ENCODE measurements around the gene PLEKHM1. TPM values are rescaled to one million over a fixed set of nuclear protein-coding genes. Genes with fewer than 3 reads are reported as not detected.
"Not testable (repeated sequence)": the region's sequence is repeated elsewhere in the genome, so short reads cannot be mapped to it uniquely, and the experiment has no call there.

The PLEKHM1 gene
- total and polyA plus RNA-seq, 9 donors, result 13.0 to 38.4 (median 33.5) TPM

- peak in 1 of 5 donors; percentile 7 for DNase-seq
- WGBS, 3 donors, result 70 to 81% (median 72%) methylated on average over 13 to 14 of the region's 14 CpGs
- intact Hi-C loops (cut with DNase I), result no loop called here
- H3K27me3 ChIP-seq, result no peaks in the 10 kb centered on the region
- no peak overlapping the region for H3K27ac ChIP-seq
- no peak overlapping the region for H3K4me3 ChIP-seq
- H3K36me3 ChIP-seq, result no peaks in the 10 kb centered on the region
- TF ChIP-seq CTCF (IDR thresholded peaks at IDR 0.05) (no peak), POLR2A (IDR thresholded peaks at IDR 0.05) (no peak), EP300 (IDR thresholded peaks at IDR 0.05) (no peak)
- H3K4me1 ChIP-seq (ENCODE audit: insufficient read depth), result no peaks in the 10 kb centered on the region
- no peaks in the 10 kb centered on the region for H3K9me3 ChIP-seq
These were observed 48.8 kb downstream of the PLEKHM1 start for GRCh38 chr17:45441526-45442310.

GRCh38 chr17:45440839-45441515 is 49.5 kb downstream of the PLEKHM1 start:
- H3K27me3 ChIP-seq; H3K4me3 ChIP-seq; intact Hi-C loops (cut with DNase I); H3K36me3 ChIP-seq; H3K4me1 ChIP-seq (ENCODE audit: insufficient read depth); H3K9me3 ChIP-seq; DNase-seq; H3K27ac ChIP-seq: not testable (repeated sequence)
- WGBS, 3 donors, result 77 to 82% (median 80%) methylated on average over 7 of the region's 7 CpGs

GRCh38 chr17:45440161-45440778 is 50.3 kb downstream of the PLEKHM1 start:
- Histone ChIP-seq H3K4me3 (no peak overlapping the region), H3K36me3 (no peaks in the 10 kb centered on the region), H3K27ac (no peak overlapping the region), H3K27me3 (no peaks in the 10 kb centered on the region), H3K9me3 (no peaks in the 10 kb centered on the region), H3K4me1 (ENCODE audit: insufficient read depth) (no peaks in the 10 kb centered on the region)
- DNase-seq, result no peak
- TF ChIP-seq CTCF (IDR thresholded peaks at IDR 0.05) (no peak), EP300 (IDR thresholded peaks at IDR 0.05) (no peak), POLR2A (IDR thresholded peaks at IDR 0.05) (no peak)
- 58 to 68% (median 64%) methylated on average over 10 of the region's 10 CpGs for WGBS, 3 donors
- intact Hi-C loops (cut with DNase I), result no loop called here

GRCh38 chr17:45438931-45439610 is 51.5 kb downstream of the PLEKHM1 start:
- no peaks in the 10 kb centered on the region for H3K9me3 ChIP-seq
- 90 to 93% (median 91%) methylated on average over 11 of the region's 11 CpGs for WGBS, 3 donors
- no peaks in the 10 kb centered on the region for H3K27me3 ChIP-seq
- no peak for DNase-seq
- no peak overlapping the region for H3K4me3 ChIP-seq
- no peak for TF ChIP-seq CTCF (IDR thresholded peaks at IDR 0.05)
- TF ChIP-seq POLR2A (IDR thresholded peaks at IDR 0.05), result no peak
- no peak for TF ChIP-seq EP300 (IDR thresholded peaks at IDR 0.05)
- no peaks in the 10 kb centered on the region for H3K36me3 ChIP-seq
- intact Hi-C loops (cut with DNase I), result no loop called here
- no peaks in the 10 kb centered on the region for H3K4me1 ChIP-seq (ENCODE audit: insufficient read depth)
- no peak overlapping the region for H3K27ac ChIP-seq
